ENCODE results near the gene VARS2.

Gene VARS2

DNA sequence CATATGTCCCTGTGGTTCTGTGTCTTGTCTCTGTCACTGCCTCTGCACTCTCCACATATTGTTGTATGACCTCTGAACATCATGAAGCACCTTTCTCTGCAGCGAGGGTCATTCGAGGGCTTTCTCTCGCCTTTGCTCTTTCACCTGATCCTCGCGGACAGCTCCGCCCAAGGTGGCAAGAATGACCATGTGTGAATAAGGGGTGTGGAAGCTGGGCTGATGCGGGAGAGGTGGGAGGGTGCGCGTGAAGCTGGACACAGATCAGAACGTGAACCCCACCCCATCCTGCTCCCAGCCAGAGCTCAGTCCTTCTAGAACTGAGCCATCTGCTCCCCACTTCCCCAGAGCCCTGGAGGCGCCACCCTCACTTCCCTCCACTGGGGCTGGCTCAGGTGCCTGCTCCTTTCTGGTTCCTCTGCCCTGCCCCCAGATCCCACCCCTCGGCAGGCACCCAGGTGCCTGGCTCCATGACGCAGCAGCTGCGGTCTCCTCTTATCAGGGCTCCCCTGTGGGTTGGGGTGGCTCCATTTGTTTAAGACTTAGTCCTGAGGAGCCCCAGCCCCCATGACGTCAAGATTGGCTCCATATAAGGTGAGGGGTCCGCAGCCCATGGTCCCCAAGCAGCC, 26.4 kb downstream of the VARS2 start, which contains the start of gene MUCL3:
MUCL3 (plus strand) TSS at position 613 of the 626 bp plus-strand sequence. CDS start 27 bp downstream, outside the sequence.
- TF ChIP-seq CTCF (IDR thresholded peaks at IDR 0.05; ENCODE audit: low read depth, low read length, missing control alignments), result no peak
- DNase-seq (ENCODE audit: extremely low read depth, low read depth), result no peak
- H3K4me3 ChIP-seq (replicated peaks; ENCODE audit: low read depth, low read length), result no peak within 1 kb of the TSS

DNA sequence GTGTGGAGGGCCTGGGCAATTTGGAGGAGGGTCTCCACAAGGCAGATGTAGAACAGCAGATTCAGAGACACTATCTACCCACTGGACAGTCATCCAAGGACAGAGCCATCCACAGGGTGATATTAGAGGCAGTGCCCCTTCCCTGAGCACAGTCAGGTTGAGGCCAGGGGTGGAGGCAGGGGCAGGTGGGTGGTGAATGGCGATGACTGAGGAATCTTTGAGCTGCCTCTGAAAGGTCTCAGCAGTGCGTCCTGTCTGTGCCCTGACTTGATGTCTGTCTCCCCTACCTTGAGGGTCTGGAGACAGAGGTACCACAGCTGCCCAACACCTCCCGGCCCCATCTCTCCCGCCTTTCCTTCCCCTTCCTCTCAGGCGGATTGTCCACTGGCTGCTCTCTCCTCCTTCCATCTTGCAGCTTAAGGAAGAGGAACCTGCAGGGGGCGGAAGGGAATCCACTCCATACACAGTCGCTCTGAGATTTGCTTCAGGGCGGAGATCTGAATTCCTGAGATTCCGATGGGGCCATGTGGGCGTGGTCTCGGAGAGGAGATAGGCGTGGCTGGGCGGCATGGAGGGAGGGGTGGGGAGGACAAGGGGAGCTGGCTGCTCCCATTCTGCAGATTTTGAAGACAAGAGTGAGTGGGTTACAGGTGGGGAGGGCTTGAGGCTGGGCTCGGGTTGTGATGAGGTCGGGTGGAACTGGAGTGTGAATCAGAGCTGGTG, 28.5 kb downstream of the VARS2 start:
- no peak overlapping the region for H3K4me3 ChIP-seq (replicated peaks; ENCODE audit: low read depth, low read length)
- peak; percentile 79 for DNase-seq (ENCODE audit: extremely low read depth, low read depth)
- TF ChIP-seq CTCF (IDR thresholded peaks at IDR 0.05; ENCODE audit: low read depth, low read length, missing control alignments), result peak; percentile 83

DNA sequence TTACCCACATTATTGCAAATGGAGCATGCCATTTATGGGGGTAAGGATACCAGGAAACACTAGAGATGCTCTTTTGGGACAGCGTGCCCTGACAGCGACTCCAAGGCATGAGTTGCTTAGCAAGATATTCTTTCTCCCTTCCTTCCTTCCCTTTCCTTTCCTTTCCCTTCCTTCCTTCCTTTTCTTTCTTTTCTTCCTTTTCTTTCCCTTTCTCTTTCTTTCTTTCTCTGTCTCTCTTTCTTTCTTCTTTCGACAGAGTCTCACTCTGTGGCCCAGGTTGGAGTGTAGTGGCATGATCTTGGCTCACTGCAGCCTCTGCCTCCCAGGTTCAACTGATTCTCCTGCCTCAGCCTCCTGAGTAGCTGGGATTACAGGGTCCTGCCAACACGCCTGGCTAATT, 30.0 kb downstream of the VARS2 start:
- H3K4me3 ChIP-seq (replicated peaks; ENCODE audit: low read depth, low read length), result no peak overlapping the region
- DNase-seq (ENCODE audit: extremely low read depth, low read depth), result no peak
- no peak for TF ChIP-seq CTCF (IDR thresholded peaks at IDR 0.05; ENCODE audit: low read depth, low read length, missing control alignments)

- DNase-seq (ENCODE audit: extremely low read depth, low read depth), result no peak
- no peak for TF ChIP-seq CTCF (IDR thresholded peaks at IDR 0.05; ENCODE audit: low read depth, low read length, missing control alignments)
- H3K4me3 ChIP-seq (replicated peaks; ENCODE audit: low read depth, low read length), result no peak overlapping the region
Observed at GRCh38 chr6:30945281-30945680, 31.2 kb downstream of the VARS2 start.

DNA sequence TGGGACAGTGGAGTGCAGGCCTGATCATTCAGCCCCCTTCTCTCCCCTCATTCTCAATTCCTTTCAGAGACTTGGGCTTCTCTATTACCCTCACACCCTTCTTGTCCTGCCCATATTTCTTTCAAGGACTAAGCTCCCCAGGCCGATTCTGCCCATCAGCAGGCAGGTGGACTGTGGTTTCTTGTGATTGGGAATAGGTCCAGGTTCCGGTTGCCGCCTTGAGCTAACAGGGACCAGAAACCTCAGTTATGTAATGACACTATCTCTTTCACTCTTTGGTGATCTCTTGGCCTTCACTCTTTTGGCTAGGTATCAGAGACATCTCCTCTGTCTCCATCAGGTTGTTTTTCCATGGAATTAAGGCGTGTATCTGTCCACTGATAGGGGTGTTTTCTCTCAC, 33.2 kb downstream of the VARS2 start:
- no peak for DNase-seq (ENCODE audit: extremely low read depth, low read depth)
- no peak for TF ChIP-seq CTCF (IDR thresholded peaks at IDR 0.05; ENCODE audit: low read depth, low read length, missing control alignments)
- no peak overlapping the region for H3K4me3 ChIP-seq (replicated peaks; ENCODE audit: low read depth, low read length)

DNA sequence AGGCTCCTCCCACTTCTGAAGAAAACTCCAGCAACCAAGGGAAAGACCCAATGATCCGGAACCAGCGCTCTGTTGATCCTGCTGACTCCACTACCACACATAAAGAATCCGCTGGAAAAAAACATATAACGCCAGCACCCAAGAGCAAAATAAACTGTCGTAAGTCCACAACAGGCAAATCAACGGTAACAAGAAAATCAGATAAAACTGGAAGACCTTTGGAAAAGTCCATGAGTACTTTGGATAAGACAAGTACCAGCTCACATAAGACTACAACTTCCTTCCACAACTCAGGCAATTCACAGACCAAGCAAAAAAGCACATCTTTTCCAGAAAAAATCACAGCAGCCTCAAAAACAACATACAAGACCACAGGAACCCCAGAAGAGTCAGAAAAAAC, 34.8 kb downstream of the VARS2 start:
- no peak for TF ChIP-seq CTCF (IDR thresholded peaks at IDR 0.05; ENCODE audit: low read depth, low read length, missing control alignments)
- no peak for DNase-seq (ENCODE audit: extremely low read depth, low read depth)
- no peak overlapping the region for H3K4me3 ChIP-seq (replicated peaks; ENCODE audit: low read depth, low read length)
